HG03039 (cell line): ENCODE data around the gene LRFN2.

Experiments
- ATAC-seq: cut with Tn5 transposase; IDR thresholded peaks from one replicate; pipeline ENCODE4 v1.9.1; 2021; ENCODE audit warnings: mild to moderate bottlenecking, moderate library complexity; ENCODE audit not compliant: unreplicated experiment

LRFN2 gene

GRCh38 chr6:40353197-40353966, 233.8 kb downstream of the LRFN2 start:
- no peak for ATAC-seq

- ATAC-seq, result no peak
Measured at GRCh38 chr6:40352527-40353170, 234.5 kb downstream of the LRFN2 start.

DNA sequence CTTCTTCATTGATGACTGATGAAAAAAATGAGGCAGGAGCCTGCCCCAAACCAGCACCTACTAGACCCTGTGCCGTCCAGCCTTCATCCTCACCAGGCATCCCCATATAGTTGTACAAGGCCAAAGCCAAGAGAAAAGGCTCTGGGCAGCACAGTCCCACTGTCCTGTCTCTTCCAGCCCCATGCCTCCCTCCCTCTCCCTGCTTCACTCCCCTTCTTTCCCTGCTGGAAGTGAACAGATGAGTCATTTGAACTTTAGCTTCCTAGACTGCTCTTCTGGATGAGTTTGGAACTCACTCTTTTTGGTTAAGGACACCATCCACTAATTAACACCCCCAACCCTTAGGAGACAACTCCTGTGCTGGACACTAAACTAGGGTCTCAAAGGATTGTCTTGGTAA, 235.2 kb downstream of the LRFN2 start:
- no peak for ATAC-seq

DNA sequence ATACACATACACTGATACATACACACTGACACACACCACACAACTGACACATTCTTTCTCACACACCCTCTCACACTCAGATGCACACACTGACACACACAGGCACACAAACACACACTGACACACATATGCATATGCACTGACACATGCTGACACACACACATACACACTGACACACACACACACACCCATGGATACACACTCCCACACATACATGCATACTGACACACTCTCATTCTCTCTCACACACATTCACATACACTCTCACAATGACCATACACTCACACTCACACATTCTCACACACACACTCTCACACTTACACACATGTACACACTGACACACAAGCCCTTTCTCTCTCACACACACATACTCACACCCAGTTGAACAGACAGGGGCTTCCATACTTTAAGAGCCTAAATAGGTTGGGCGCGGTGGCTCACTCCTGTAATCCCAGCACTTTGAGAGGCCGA, 236.4 kb downstream of the LRFN2 start:
- ATAC-seq, result no peak

DNA sequence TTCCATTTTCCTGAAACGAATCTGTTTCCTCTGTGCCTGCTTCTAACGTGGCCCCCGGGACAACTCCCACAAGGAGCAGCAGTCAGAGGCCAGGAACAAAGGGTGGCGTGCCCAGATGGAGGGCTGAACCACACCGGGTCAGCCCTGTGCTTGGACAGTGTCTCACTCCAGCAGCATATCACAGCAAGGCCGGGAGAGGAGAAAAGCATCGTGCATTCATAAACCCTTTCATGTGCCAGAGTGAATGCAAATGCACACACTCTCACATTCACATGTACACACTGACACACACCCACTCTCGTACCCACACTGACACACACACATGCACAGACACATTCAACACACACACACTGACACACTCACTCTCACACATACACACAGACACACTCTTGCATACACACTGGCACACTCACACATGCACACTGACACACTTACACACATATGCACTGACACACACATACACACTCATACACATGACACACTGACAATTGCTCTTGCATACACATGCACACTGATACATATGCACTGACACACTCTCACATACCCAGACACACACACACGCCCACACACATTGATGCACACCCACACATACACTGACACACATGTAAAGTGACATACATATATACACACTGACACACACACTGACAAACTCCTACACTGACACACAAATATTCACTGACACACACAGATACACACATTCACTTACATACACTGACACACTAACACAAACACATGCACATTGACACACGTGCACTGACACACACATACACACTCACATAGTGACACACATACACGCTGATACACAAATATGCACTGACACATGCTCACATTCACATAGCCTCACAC, 237.0 kb downstream of the LRFN2 start:
- ATAC-seq, result no peak

- no peak for ATAC-seq
Measured at GRCh38 chr6:40349123-40349900, 237.9 kb downstream of the LRFN2 start.

- ATAC-seq, result no peak
Measured at GRCh38 chr6:40348591-40348990, 238.6 kb downstream of the LRFN2 start.

- ATAC-seq, result no peak
Measured at GRCh38 chr6:40347571-40348011, 239.6 kb downstream of the LRFN2 start.

DNA sequence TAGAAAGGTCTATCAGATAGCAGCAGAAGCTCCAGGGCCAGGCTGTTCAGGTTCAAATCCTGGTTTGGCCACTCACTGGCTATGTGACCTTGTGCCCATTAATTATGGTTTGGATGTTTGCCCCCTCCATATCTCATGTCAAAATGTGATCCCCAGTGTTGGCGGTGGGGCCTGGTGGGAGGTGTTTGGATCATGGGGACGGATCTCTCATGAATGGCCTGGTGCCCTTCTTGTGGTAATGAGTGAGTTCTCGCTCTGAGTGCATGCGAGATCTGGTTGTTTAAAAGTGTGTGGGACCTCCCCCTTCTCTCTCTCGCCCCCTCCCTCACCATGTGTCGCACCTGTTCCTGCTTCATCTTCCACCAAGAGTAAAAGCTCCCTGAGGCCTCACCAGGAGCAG, 240.9 kb downstream of the LRFN2 start:
- no peak for ATAC-seq

GRCh38 chr6:40344566-40345167, 242.5 kb downstream of the LRFN2 start:
- no peak for ATAC-seq

- no peak for ATAC-seq
Measured at GRCh38 chr6:40343877-40344565, 243.1 kb downstream of the LRFN2 start.

DNA sequence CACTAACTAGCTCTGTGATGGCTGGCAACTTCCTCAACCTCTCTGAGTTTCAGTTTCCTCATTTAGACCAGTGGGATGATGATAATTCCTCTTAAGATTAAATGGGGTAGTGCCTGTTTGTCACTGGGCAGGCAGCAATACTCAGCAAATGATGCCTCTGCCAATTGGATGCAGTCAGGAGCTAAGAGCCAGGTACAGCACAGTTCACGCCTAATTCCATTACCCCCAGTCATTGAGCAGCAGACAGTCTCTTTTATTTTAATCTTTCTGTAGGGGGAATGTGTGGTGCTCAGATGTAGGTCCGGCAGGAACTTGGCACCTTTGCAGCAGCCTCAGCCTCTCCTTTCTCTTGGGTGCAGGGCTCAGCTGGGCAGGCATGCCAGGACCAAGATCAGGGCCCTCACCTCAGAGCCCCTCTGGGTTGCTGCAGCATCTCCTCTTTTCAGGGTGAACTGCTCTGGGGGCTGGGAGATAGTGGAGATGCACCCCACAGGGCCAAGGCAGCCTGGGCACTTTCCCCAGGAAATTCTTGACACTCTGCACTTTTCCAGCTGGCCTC, 243.8 kb downstream of the LRFN2 start:
- no peak for ATAC-seq

DNA sequence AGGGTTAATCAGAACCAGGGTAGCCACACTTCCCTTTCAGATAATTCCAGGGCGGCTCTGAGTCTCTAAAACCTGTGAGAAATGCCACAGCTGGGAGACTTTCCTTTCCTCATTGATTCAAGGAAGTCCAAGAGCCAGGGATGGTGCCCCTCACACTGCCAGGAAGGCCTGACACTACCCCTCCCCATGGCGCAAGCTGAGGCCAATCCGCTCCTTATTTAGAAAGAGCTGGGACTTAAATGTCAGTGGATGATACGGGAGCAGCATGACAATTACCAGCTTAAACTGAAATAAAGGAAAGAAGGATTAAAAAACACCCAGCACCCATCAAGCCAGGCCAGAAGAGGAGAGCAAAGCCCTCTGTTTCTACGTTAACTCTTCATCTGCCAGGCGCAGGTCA, 244.4 kb downstream of the LRFN2 start:
- no peak for ATAC-seq

- ATAC-seq, result no peak
Measured at GRCh38 chr6:40341726-40342125, 245.4 kb downstream of the LRFN2 start.
